Bronchial epithelial cell (primary cell): Measurements from ENCODE around the gene KMT5C. TPM values are rescaled to one million over a fixed set of nuclear protein-coding genes. Genes with fewer than 3 reads are reported as not detected.

Experiments
- DNase-seq: peaks from one replicate; pipeline ENCODE4 v3.0.0-alpha.2; 2010; ENCODE audit warnings: low read depth
- FAIRE-seq: peaks from 2 replicates; lab custom pipeline; 2011; peaks lifted over from hg19 to GRCh38; lab: Jason Lieb, UNC
- H3K27me3 ChIP-seq: 2 replicates; pipeline ENCODE4 v1.5.1; 2011; ENCODE audit warnings: low read length; ENCODE audit not compliant: control insufficient read depth, insufficient read depth
- H3K36me3 ChIP-seq: 2 replicates; pipeline ENCODE4 v1.5.1; 2011; ENCODE audit warnings: low read length; ENCODE audit not compliant: control insufficient read depth, insufficient read depth
- H3K4me3 ChIP-seq: 2 replicates; pipeline ENCODE4 v1.5.1; 2011; ENCODE audit warnings: mild to moderate bottlenecking, low read depth, low read length, control low read depth
- total RNA-seq: library from RNA; depleted of rRNA; stranded (reverse); fragments of >200 nt; gene quantifications from 2 replicates; pipeline ENCODE4 v1.2.1, GENCODE V29; 2014
- TF ChIP-seq, protein P1 (sequence below): IDR thresholded peaks from 2 replicates; pipeline ENCODE4 v1.5.1; 2011; ENCODE audit warnings: mild to moderate bottlenecking, moderate library complexity, low read length, control low read depth, inconsistent platforms; ENCODE audit not compliant: insufficient read depth, severe bottlenecking

KMT5C gene
- total RNA-seq, 1 donor from 2014 or later, result 5.3 TPM

DNA sequence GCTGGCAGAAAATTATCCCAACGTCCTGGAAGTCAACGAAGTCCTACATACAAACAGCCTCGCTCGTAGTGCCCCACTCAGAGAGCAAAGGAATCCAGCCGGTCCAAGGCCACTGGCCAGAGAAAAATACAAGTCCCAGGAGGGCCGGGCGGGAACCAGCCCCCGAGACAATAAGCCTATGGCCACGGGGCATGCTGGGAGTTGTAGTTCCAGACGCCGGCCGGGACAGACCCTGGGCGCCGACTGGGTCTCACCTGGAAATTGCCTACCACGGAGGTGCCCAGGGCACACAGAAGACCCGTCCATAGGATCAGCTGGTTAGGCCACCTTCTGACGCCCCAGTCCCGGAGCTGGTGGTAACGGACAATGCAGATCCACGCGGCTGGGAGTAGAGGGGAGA is 19.9 kb upstream of the KMT5C start:
- DNase-seq (no peak), FAIRE-seq (no peak)
- Histone ChIP-seq H3K27me3 (no peaks in the 10 kb centered on the region), H3K36me3 (no peaks in the 10 kb centered on the region), H3K4me3 (no peak overlapping the region)
- TF ChIP-seq, protein P1, sequence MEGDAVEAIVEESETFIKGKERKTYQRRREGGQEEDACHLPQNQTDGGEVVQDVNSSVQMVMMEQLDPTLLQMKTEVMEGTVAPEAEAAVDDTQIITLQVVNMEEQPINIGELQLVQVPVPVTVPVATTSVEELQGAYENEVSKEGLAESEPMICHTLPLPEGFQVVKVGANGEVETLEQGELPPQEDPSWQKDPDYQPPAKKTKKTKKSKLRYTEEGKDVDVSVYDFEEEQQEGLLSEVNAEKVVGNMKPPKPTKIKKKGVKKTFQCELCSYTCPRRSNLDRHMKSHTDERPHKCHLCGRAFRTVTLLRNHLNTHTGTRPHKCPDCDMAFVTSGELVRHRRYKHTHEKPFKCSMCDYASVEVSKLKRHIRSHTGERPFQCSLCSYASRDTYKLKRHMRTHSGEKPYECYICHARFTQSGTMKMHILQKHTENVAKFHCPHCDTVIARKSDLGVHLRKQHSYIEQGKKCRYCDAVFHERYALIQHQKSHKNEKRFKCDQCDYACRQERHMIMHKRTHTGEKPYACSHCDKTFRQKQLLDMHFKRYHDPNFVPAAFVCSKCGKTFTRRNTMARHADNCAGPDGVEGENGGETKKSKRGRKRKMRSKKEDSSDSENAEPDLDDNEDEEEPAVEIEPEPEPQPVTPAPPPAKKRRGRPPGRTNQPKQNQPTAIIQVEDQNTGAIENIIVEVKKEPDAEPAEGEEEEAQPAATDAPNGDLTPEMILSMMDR, result no peak

DNA sequence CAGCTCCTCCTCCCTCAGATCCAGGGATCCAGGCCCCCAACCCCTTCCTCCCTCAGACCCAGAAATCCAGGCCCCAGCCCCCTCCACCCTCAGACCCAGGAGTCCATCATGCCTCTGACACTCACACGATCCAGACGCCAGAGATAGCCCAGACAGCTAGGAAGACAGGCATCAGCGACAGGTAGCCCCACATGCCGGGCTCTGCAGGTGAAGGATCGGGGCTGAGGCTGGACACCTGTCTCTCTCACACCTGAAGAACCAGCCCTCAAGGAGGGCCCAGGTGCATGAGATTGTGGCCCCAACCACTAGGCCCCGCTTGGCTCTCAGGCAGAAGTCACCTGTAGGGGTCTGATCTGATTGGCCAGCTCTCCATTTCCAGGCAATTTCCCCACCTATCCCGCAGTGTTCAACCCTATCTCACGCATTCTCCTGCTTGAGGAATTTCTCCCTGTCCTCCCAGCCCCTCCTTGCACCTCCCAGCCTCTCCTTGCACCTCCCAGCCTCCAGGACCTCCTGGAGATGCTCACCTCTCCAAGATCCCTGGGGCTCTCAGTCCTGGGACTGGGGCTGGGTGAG is 18.7 kb upstream of the KMT5C start:
- no peaks in the 10 kb centered on the region for H3K27me3 ChIP-seq
- H3K4me3 ChIP-seq, result no peak overlapping the region
- TF ChIP-seq, protein P1, result no peak
- DNase-seq (no peak), FAIRE-seq (no peak)
- H3K36me3 ChIP-seq, result no peaks in the 10 kb centered on the region

DNA sequence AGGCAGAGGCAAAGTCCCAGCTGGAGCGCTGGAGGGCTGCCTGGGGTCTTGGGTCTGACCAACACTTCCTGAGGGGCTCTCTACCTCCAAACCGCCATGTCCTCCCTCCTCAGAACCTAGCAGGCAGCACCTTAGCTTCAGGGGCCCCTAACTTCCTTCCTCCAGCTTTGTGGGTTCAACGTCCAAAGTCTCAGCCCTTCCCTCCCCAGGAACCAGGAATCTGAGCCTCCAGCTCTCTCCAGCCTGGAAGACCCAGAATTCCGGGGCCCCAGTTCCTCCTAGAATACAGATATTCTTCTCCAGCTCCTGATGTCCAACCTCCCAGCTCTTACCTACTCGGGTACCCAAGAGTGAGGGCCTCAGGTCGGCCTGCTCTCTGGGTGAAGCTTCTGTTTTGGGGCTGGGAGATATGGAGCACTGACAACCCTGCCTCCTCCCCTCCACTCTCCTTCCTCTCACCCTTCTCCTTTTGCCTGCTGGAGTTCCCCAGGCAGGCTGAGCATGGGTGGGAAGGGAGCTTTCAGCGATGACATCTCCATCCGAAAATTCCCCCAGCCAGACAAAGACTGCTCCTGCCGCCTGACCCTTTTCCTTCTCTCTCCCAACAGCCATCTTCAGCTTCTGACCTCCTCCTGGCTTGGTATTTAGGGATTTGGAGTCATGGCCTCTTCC is 18.1 kb upstream of the KMT5C start:
- H3K36me3 ChIP-seq, result no peaks in the 10 kb centered on the region
- TF ChIP-seq, protein P1, result no peak
- no peak overlapping the region for H3K4me3 ChIP-seq
- no peaks in the 10 kb centered on the region for H3K27me3 ChIP-seq
- DNase-seq (no peak), FAIRE-seq (no peak)

DNA sequence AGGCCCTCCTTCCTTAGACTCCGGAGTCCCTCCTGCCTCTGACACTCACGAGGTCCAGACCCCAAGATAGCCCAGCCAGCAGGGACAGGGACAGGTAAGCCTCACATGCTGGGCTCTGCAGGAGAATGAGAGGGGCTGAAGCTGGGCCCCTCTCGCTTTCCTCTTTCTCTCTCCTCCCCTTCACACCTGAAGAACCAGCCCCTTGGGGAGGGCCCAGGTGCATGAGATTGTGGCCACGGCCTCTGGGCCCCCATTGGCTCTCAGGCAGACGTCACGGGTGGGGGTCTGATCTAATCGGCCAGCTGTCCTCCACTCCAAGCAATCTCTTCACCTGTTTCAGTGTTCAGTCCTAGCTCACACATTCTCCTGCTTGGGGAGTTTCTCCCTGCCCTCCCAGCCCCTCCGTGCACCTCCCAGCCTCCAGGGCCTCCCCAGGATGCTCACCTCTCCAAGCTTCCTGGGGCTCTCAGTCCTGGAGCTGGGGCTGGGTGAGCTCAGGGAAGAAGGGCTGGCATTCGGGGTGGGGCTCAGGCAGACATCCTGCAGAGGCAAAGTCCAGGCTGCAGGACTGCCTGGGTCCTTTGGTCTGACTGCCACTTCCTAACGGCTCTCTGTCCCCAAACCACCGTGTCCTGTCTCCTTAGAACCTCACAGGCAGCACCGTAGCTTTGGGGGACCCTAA is 17.3 kb upstream of the KMT5C start:
- no peak for DNase-seq

DNA sequence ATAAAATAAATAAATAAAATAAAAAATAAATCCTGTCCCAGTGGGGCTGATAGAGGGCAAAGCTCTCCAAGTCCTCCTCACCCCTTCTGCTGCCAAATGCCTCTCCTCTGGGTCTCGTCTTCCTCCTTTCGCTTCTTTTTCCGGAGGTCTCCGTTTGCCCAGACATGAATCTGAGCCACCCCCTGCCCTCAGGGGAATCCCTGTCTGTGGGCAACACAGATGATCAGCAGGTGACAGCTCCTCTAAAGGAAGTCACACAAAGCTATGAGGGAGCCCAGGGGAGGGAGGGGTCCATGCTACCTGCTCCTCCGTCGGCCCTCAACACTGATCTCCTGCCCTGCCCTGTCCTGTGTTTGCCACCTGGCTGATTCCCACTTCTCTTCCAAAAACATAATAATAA is 15.0 kb upstream of the KMT5C start:
- Histone ChIP-seq H3K36me3 (no peaks in the 10 kb centered on the region), H3K27me3 (no peaks in the 10 kb centered on the region), H3K4me3 (no peak overlapping the region)
- DNase-seq (no peak), FAIRE-seq (no peak)
- TF ChIP-seq, protein P1, result no peak

More for the DNA sequence above, 17.3 kb upstream of the KMT5C start:
- no peak for FAIRE-seq
- no peaks in the 10 kb centered on the region for H3K36me3 ChIP-seq
- H3K4me3 ChIP-seq, result no peak overlapping the region
- TF ChIP-seq, protein P1, result no peak
- H3K27me3 ChIP-seq, result no peaks in the 10 kb centered on the region
